ENCODE data around the gene PFKFB4.

PFKFB4 gene

DNA sequence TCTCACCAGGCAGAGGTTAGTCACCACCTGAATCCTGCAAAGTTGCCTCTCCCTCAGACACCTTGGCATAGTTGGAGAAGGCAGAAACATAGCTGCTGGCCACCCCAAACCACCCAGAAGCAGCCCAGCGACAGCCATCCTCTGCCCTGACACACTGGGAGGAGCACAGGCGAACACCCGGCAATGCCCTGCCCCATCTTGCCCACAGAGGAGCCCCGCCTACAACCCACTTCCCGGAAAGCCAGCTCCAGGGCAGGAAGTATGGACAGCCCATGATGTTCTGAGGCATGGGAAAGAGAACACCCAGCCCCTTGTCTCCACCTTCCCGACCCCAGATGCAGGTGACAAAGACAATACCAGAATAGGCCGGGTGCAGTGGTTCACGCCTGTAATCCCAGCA is 40.0 kb downstream of the PFKFB4 start:
- H3K4me3 ChIP-seq (ENCODE audit: low read depth, low read length) = no peak overlapping the region
- TF ChIP-seq, protein P1, sequence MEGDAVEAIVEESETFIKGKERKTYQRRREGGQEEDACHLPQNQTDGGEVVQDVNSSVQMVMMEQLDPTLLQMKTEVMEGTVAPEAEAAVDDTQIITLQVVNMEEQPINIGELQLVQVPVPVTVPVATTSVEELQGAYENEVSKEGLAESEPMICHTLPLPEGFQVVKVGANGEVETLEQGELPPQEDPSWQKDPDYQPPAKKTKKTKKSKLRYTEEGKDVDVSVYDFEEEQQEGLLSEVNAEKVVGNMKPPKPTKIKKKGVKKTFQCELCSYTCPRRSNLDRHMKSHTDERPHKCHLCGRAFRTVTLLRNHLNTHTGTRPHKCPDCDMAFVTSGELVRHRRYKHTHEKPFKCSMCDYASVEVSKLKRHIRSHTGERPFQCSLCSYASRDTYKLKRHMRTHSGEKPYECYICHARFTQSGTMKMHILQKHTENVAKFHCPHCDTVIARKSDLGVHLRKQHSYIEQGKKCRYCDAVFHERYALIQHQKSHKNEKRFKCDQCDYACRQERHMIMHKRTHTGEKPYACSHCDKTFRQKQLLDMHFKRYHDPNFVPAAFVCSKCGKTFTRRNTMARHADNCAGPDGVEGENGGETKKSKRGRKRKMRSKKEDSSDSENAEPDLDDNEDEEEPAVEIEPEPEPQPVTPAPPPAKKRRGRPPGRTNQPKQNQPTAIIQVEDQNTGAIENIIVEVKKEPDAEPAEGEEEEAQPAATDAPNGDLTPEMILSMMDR (IDR thresholded peaks at IDR 0.05; ENCODE audit: low read depth, low read length, missing control alignments) = no peak
- DNase-seq = no peak
- no peak overlapping the region for H3K27ac ChIP-seq
- H3K27me3 ChIP-seq (replicated peaks) = no peaks in the 10 kb centered on the region
- in situ Hi-C loops (cut with HindIII; ENCODE audit: low pct_ligation_motif_present, low sequenced_read_pairs) = no loop called here
- H3K36me3 ChIP-seq (replicated peaks) = no peaks in the 10 kb centered on the region

DNA sequence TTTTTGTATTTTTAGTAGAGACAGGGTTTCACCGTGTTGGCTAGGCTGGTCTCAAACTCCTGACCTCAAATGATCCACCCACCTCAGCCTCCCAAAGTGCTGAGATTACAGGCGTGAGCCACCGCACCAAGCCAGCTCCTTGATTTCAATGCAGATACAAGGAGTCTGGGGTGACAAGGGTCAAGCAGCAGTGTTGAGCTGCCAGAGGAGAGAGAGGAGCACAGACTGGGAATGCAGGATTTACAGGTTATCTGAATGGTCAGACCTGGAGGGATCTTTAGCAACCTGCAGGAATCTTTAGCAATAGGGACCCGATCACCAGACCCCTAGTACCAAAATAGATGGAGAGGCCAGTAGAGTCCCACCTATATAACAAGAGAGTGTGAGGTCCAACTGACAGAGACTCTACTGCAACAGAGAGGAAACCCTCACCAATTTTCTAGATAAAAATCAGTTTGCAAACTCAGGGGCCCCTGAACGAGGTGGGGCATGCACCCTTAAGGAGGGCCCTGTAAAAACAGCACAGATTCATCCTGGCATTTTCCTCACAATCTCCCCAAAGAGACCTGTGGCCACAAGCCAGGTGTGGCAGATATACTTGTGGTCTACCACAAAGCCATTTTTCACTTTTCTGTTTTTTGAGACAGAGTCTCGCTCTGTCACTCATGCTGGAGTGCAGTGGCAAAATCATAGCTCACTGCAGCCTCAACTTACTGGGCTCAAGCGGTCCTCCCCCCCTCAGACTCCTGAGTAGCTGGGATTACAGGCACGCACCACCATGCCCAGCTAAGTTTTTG is 42.0 kb downstream of the PFKFB4 start:
- H3K27ac ChIP-seq = no peak overlapping the region
- H3K27me3 ChIP-seq (replicated peaks) = no peaks in the 10 kb centered on the region
- in situ Hi-C loops (cut with HindIII; ENCODE audit: low pct_ligation_motif_present, low sequenced_read_pairs) = no loop called here
- H3K4me3 ChIP-seq (ENCODE audit: low read depth, low read length) = no peak overlapping the region
- TF ChIP-seq, protein P1 (IDR thresholded peaks at IDR 0.05; ENCODE audit: low read depth, low read length, missing control alignments) = no peak
- DNase-seq = no peak
- no peaks in the 10 kb centered on the region for H3K36me3 ChIP-seq (replicated peaks)

DNA sequence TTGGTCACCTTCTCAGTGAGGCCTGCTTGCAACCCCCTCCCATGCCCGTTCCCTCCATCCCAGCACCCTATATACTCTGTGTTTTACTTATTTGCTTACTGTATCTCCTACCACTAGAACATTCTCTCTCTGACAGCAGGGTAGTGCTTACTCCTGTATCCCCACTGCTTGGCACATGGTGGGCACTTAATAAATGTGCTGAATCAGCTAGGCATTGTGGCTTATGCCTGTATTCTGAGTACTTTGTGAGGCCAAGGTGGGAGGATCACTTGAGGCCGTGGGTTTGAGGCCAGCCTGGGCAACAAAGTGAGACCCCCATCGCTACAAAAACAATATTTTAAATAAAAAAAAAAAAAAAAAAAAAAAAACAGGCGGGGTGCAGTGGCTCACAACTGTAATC is 45.1 kb downstream of the PFKFB4 start:
- TF ChIP-seq, protein P1 (IDR thresholded peaks at IDR 0.05; ENCODE audit: low read depth, low read length, missing control alignments) = no peak
- in situ Hi-C loops (cut with HindIII; ENCODE audit: low pct_ligation_motif_present, low sequenced_read_pairs) = no loop called here

DNA sequence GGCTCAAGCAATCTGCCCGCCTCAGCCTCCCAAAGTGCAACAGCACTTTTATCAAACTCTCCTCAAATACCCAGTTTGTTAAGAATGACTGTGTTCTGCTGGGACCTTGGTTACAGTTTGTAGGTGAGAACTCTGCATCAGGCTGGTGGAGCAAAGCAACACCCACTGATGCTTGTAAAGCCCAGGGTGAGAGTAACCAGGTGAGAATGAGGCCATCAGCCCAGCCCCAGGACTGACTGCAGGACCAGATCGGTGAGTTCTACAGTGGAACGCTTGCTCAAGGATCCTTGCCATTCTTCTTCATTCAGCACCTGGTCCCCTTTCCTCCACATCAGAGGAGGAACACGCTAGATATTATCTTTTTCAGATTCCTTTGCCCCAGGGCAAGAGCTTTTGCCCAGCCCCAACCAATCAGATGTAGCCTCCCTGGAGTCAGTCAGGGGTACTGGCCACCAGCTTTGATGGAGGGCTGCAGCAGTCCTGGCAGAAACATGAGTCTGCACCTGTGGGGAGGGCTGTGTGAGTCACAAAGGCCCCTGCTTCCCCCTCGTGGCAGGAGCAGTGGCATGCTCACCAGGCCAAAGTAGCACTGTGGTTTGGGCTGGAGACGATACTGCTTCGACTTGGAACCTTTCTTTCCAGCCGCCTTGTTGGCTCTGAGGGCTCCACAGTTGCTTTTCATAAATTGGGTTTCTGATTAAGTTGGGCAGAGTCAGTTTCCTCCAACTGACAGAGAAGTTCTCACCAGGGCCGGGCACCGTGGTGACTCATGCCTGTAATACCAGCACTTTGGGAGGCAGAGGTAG is 49.1 kb downstream of the PFKFB4 start:
- TF ChIP-seq, protein P1 (IDR thresholded peaks at IDR 0.05; ENCODE audit: low read depth, low read length, missing control alignments) = peak; percentile 73
- H3K36me3 ChIP-seq (replicated peaks) = no peaks in the 10 kb centered on the region
- no peaks in the 10 kb centered on the region for H3K27me3 ChIP-seq (replicated peaks)
- no peak overlapping the region for H3K4me3 ChIP-seq (ENCODE audit: low read depth, low read length)
- DNase-seq = peak; percentile 29
- in situ Hi-C loops (cut with HindIII; ENCODE audit: low pct_ligation_motif_present, low sequenced_read_pairs) = no loop called here
- no peak overlapping the region for H3K27ac ChIP-seq

More for the DNA sequence above, 45.1 kb downstream of the PFKFB4 start:
- Histone ChIP-seq H3K27me3 (replicated peaks) (no peaks in the 10 kb centered on the region), H3K27ac (no peak overlapping the region), H3K36me3 (replicated peaks) (no peaks in the 10 kb centered on the region), H3K4me3 (ENCODE audit: low read depth, low read length) (no peak overlapping the region)
- DNase-seq = no peak

DNA sequence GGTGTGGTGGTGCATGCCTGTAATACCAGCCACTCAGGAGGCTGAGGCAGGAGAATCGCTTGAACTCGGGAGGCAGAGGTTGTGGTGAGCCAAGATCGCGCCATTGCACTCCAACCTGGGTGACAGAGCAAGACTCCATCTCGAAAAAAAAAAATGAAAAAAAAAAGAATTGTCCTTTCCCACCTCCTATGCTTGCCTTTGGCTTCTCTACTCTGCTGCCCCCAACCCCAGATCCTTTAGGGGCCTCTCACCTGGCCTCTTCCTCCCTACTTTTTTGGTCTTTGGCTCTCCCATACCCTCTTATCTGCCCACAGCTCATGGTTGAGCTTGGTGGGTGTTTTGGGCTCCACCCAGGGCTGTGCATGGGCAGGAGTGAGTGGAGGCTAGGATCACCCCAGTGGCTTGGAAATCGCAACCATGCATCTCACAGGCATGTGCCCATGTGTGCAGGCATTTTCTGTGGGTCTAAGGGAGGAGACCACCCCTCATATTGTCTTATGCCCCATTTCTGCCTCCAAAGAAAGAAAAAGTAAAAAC is 50.6 kb downstream of the PFKFB4 start:
- DNase-seq = no peak
- in situ Hi-C loops (cut with HindIII; ENCODE audit: low pct_ligation_motif_present, low sequenced_read_pairs) = no loop called here
- Histone ChIP-seq H3K27me3 (replicated peaks) (no peaks in the 10 kb centered on the region), H3K36me3 (replicated peaks) (no peaks in the 10 kb centered on the region), H3K27ac (no peak overlapping the region), H3K4me3 (ENCODE audit: low read depth, low read length) (no peak overlapping the region)
- TF ChIP-seq, protein P1 (IDR thresholded peaks at IDR 0.05; ENCODE audit: low read depth, low read length, missing control alignments) = no peak

Data from brain microvascular endothelial cell (primary cell).